NT2/D1 (cell line): ENCODE data around the gene CNOT2.

Source experiments
- DNase-seq: peaks from one replicate; pipeline ENCODE4 v3.0.0-alpha.2; 2011; ENCODE audit warnings: low read depth, low spot score
- H3K27me3 ChIP-seq: 2 replicates; pipeline ENCODE4 v1.6.0; 2011; ENCODE audit warnings: mild to moderate bottlenecking; ENCODE audit not compliant: insufficient read length, insufficient read depth
- H3K36me3 ChIP-seq: 2 replicates; pipeline ENCODE4 v1.6.1; 2011; ENCODE audit warnings: mild to moderate bottlenecking, low read length, mixed read lengths; ENCODE audit not compliant: insufficient read depth, insufficient read length
- H3K4me1 ChIP-seq: 2 replicates; pipeline ENCODE4 v1.5.1; 2011; ENCODE audit not compliant: insufficient read depth, insufficient read length
- H3K4me3 ChIP-seq: 2 replicates; pipeline ENCODE4 v1.5.1; 2011; ENCODE audit warnings: low read depth; ENCODE audit not compliant: insufficient read length
- H3K9ac ChIP-seq: 2 replicates; pipeline ENCODE4 v1.6.0; 2011; ENCODE audit warnings: low read depth; ENCODE audit not compliant: insufficient read length
- H3K9me3 ChIP-seq: 2 replicates; pipeline ENCODE4 v1.5.1; 2011; ENCODE audit warnings: mild to moderate bottlenecking, low read length; ENCODE audit not compliant: insufficient read depth
- SUZ12 ChIP-seq: IDR thresholded peaks from 2 replicates; pipeline ENCODE4 v1.6.1; 2011; ENCODE audit not compliant: insufficient read length, insufficient read depth; ENCODE audit errors: extremely low read depth
- YY1 ChIP-seq: IDR thresholded peaks from 2 replicates; pipeline ENCODE4 v1.6.1; 2011; ENCODE audit not compliant: insufficient read length, insufficient read depth
- ZNF274 ChIP-seq: IDR thresholded peaks from 2 replicates; pipeline ENCODE4 v1.6.1; 2011; ENCODE audit warnings: mild to moderate bottlenecking, low read depth, low read length

CNOT2 gene

GRCh38 chr12:70254225-70254624 is 11.0 kb downstream of the CNOT2 start:
- no peaks in the 10 kb centered on the region for H3K27me3 ChIP-seq
- H3K9ac ChIP-seq: no peak overlapping the region
- peaks cover 10% of the 10 kb centered on the region for H3K36me3 ChIP-seq
- TF ChIP-seq SUZ12 (no peak), YY1 (no peak), ZNF274 (no peak)
- H3K9me3 ChIP-seq: no peaks in the 10 kb centered on the region
- H3K4me3 ChIP-seq: no peak overlapping the region
- no peaks in the 10 kb centered on the region for H3K4me1 ChIP-seq
- no peak for DNase-seq

GRCh38 chr12:70254846-70255245 is 11.6 kb downstream of the CNOT2 start:
- H3K4me3 ChIP-seq: no peak overlapping the region
- DNase-seq: no peak
- H3K36me3 ChIP-seq: peaks cover 4% of the 10 kb centered on the region
- no peak for TF ChIP-seq SUZ12
- TF ChIP-seq ZNF274: no peak
- TF ChIP-seq YY1: no peak
- no peaks in the 10 kb centered on the region for H3K27me3 ChIP-seq
- no peak overlapping the region for H3K9ac ChIP-seq
- no peaks in the 10 kb centered on the region for H3K4me1 ChIP-seq
- H3K9me3 ChIP-seq: no peaks in the 10 kb centered on the region

- H3K4me3 ChIP-seq: no peak overlapping the region
Observed at GRCh38 chr12:70255311-70255710, 12.1 kb downstream of the CNOT2 start.

GRCh38 chr12:70258605-70259403 is 15.6 kb downstream of the CNOT2 start:
- DNase-seq: no peak
- no peak for TF ChIP-seq SUZ12
- no peak for TF ChIP-seq ZNF274
- TF ChIP-seq YY1: no peak
- Histone ChIP-seq H3K27me3 (no peaks in the 10 kb centered on the region), H3K36me3 (no peaks in the 10 kb centered on the region), H3K9me3 (no peaks in the 10 kb centered on the region), H3K9ac (no peak overlapping the region), H3K4me3 (no peak overlapping the region), H3K4me1 (no peaks in the 10 kb centered on the region)

More at GRCh38 chr12:70255311-70255710, 12.1 kb downstream of the CNOT2 start:
- no peaks in the 10 kb centered on the region for H3K27me3 ChIP-seq
- no peak overlapping the region for H3K9ac ChIP-seq
- TF ChIP-seq YY1 (no peak), SUZ12 (no peak), ZNF274 (no peak)
- DNase-seq: no peak
- no peaks in the 10 kb centered on the region for H3K9me3 ChIP-seq
- H3K36me3 ChIP-seq: peaks cover 4% of the 10 kb centered on the region
- H3K4me1 ChIP-seq: no peaks in the 10 kb centered on the region

- TF ChIP-seq ZNF274 (no peak), YY1 (no peak), SUZ12 (no peak)
- H3K9me3 ChIP-seq: no peaks in the 10 kb centered on the region
- no peaks in the 10 kb centered on the region for H3K4me1 ChIP-seq
- no peak overlapping the region for H3K9ac ChIP-seq
- no peaks in the 10 kb centered on the region for H3K36me3 ChIP-seq
- H3K4me3 ChIP-seq: no peak overlapping the region
- H3K27me3 ChIP-seq: no peaks in the 10 kb centered on the region
- no peak for DNase-seq
Observed at GRCh38 chr12:70260646-70261045, 17.4 kb downstream of the CNOT2 start.

GRCh38 chr12:70264067-70264867 is 21.0 kb downstream of the CNOT2 start:
- Histone ChIP-seq H3K27me3 (no peaks in the 10 kb centered on the region), H3K4me1 (no peaks in the 10 kb centered on the region), H3K36me3 (peaks cover 6% of the 10 kb centered on the region), H3K9me3 (no peaks in the 10 kb centered on the region), H3K9ac (no peak overlapping the region), H3K4me3 (no peak overlapping the region)
- TF ChIP-seq ZNF274: no peak
- no peak for TF ChIP-seq YY1
- TF ChIP-seq SUZ12: no peak
- no peak for DNase-seq

GRCh38 chr12:70265132-70265531 is 21.9 kb downstream of the CNOT2 start:
- no peak for TF ChIP-seq SUZ12
- no peak for TF ChIP-seq ZNF274
- H3K9me3 ChIP-seq: no peaks in the 10 kb centered on the region

More at GRCh38 chr12:70265132-70265531, 21.9 kb downstream of the CNOT2 start:
- Histone ChIP-seq H3K9ac (no peak overlapping the region), H3K27me3 (no peaks in the 10 kb centered on the region), H3K4me1 (no peaks in the 10 kb centered on the region), H3K36me3 (peaks cover 6% of the 10 kb centered on the region), H3K4me3 (no peak overlapping the region)
- DNase-seq: no peak
